Measurements from ENCODE around the gene SLC9A8.

Gene SLC9A8

GRCh38 chr20:49819702-49820101 lies 7.1 kb downstream of the SLC9A8 start:
- DNase-seq (ENCODE audit: low read depth, low spot score) = no peak
- TF ChIP-seq CTCF (IDR thresholded peaks at IDR 0.05; ENCODE audit: insufficient read depth, low read length, missing control alignments) = no peak
- ChIA-PET POLR2A (no interaction called here), CTCF (interaction anchor here (1.5 to 8.0 kb wide), 3 partner anchors 7 to 210 kb away, joined by 3 to 51 read pairs (median 27); partner anchors contain the start of gene SLC9A8)
- no peak overlapping the region for H3K4me3 ChIP-seq (ENCODE audit: low read depth, low read length)

GRCh38 chr20:49821381-49821780 lies 8.8 kb downstream of the SLC9A8 start:
- CTCF ChIA-PET = interaction anchor here (0.9 to 8.0 kb wide), 9 partner anchors 9 to 212 kb away, joined by 3 to 51 read pairs (median 7); partner anchors contain the start of gene SLC9A8
- H3K4me3 ChIP-seq (ENCODE audit: low read depth, low read length) = no peak overlapping the region
- DNase-seq (ENCODE audit: low read depth, low spot score) = no peak
- no peak for TF ChIP-seq CTCF (IDR thresholded peaks at IDR 0.05; ENCODE audit: insufficient read depth, low read length, missing control alignments)
- POLR2A ChIA-PET = no interaction called here

- DNase-seq (ENCODE audit: low read depth, low spot score) = no peak
- peak; percentile 46 for TF ChIP-seq CTCF (IDR thresholded peaks at IDR 0.05; ENCODE audit: insufficient read depth, low read length, missing control alignments)
- POLR2A ChIA-PET = no interaction called here
- H3K4me3 ChIP-seq (ENCODE audit: low read depth, low read length) = no peak overlapping the region
- CTCF ChIA-PET = interaction anchor here (0.9 to 8.0 kb wide), 9 partner anchors 9 to 218 kb away, joined by 3 to 51 read pairs (median 7); partner anchors contain the start of gene SLC9A8
These were observed 9.3 kb downstream of the SLC9A8 start for GRCh38 chr20:49821870-49822331.

- CTCF ChIA-PET = interaction anchor here (1.7 to 8.0 kb wide), 5 partner anchors 11 to 214 kb away, joined by 4 to 51 read pairs (median 12); partner anchors contain the start of gene SLC9A8
- no peak for TF ChIP-seq CTCF (IDR thresholded peaks at IDR 0.05; ENCODE audit: insufficient read depth, low read length, missing control alignments)
- no peak for DNase-seq (ENCODE audit: low read depth, low spot score)
- POLR2A ChIA-PET = no interaction called here
- no peak overlapping the region for H3K4me3 ChIP-seq (ENCODE audit: low read depth, low read length)
These were observed 10.7 kb downstream of the SLC9A8 start for GRCh38 chr20:49823152-49823847.

GRCh38 chr20:49824206-49824605 lies 11.6 kb downstream of the SLC9A8 start:
- no peak overlapping the region for H3K4me3 ChIP-seq (ENCODE audit: low read depth, low read length)
- peak; percentile 44 for DNase-seq (ENCODE audit: low read depth, low spot score)
- POLR2A ChIA-PET = no interaction called here
- CTCF ChIA-PET = interaction anchor here (1.7 to 8.0 kb wide), 5 partner anchors 12 to 215 kb away, joined by 4 to 51 read pairs (median 24); partner anchors contain the start of gene SLC9A8
- no peak for TF ChIP-seq CTCF (IDR thresholded peaks at IDR 0.05; ENCODE audit: insufficient read depth, low read length, missing control alignments)

- POLR2A ChIA-PET = no interaction called here
- CTCF ChIA-PET = interaction anchor here (1.9 to 8.0 kb wide), 3 partner anchors 13 to 213 kb away, joined by 7 to 51 read pairs (median 24); partner anchors contain the start of gene SLC9A8
- no peak for TF ChIP-seq CTCF (IDR thresholded peaks at IDR 0.05; ENCODE audit: insufficient read depth, low read length, missing control alignments)
- no peak for DNase-seq (ENCODE audit: low read depth, low spot score)
- H3K4me3 ChIP-seq (ENCODE audit: low read depth, low read length) = no peak overlapping the region
These were observed 12.9 kb downstream of the SLC9A8 start for GRCh38 chr20:49825521-49826033.
